T-cell (primary cell): ENCODE results near the gene ARL6IP4. TPM values are rescaled to one million over a fixed set of nuclear protein-coding genes. Genes with fewer than 3 reads are reported as not detected.

Source experiments
- ATAC-seq, 4 experiments: fragments of 200-7000 bp in 3 of 4; fragments of 150-1000 bp in 1 of 4; cut with Tn5 transposase; replicated peaks in 1 of 4; 1 replicate in 3 of 4; 2 replicates in 1 of 4; pipeline ENCODE4 v1.10.0; 2021; ENCODE audit warnings: moderate library complexity in 3 of 4, mild to moderate bottlenecking in 2 of 4, moderate number of reproducible peaks in 1 of 4
- CTCF ChIA-PET, 2 donors: fragments of 300-600 bp; sonication (Branson Sonifier 250); formaldehyde crosslinking; loops; one replicate each; lab custom pipeline; 2022; ENCODE audit warnings: antibody characterized with exemption in 2 of 2; lab: Charles Lee
- POLR2A ChIA-PET, 2 donors: fragments of 300-600 bp; sonication (Branson Sonifier 250); formaldehyde crosslinking; loops; one replicate each; lab custom pipeline; 2022; ENCODE audit warnings: antibody characterized with exemption in 2 of 2; lab: Charles Lee
- DNase-seq, 35 experiments: peaks; one replicate each; pipeline versions ENCODE4 v3.0.0 to v3.0.0-alpha.2; 2013 to 2023
- H3K27ac ChIP-seq: one replicate; pipeline ENCODE4 v1.5.1; 2013; ENCODE audit warnings: low read length
- H3K27me3 ChIP-seq, 2 experiments: replicated peaks in 1 of 2; 1 replicate in 1 of 2; 2 replicates in 1 of 2; pipeline versions ENCODE4 v1.6.1 to v1.7.0; 2013; ENCODE audit warnings: low read length in 1 of 2, mixed read lengths in 1 of 2; ENCODE audit not compliant: control insufficient read depth in 2 of 2, insufficient read depth in 2 of 2; ENCODE audit errors: extremely low read depth in 1 of 2
- H3K36me3 ChIP-seq, 2 donors: 1 replicate in 1 of 2; 2 replicates in 1 of 2; pipeline versions ENCODE4 v1.6.1 to v1.7.0; 2013; ENCODE audit warnings: low read length in 1 of 2; ENCODE audit not compliant: control insufficient read depth in 2 of 2, insufficient read depth in 1 of 2; ENCODE audit errors: extremely low read depth in 1 of 2
- H3K4me1 ChIP-seq, 2 experiments: 1 replicate in 1 of 2; 2 replicates in 1 of 2; pipeline versions ENCODE4 v1.6.1 to v1.7.0; 2013; ENCODE audit warnings: low read length in 2 of 2, mixed read lengths in 1 of 2; ENCODE audit not compliant: insufficient read depth in 2 of 2, control insufficient read depth in 1 of 2; ENCODE audit errors: extremely low read depth in 1 of 2
- H3K4me3 ChIP-seq, 2 donors: 1 replicate in 1 of 2; 2 replicates in 1 of 2; pipeline versions ENCODE4 v1.5.1 to v1.7.0; 2013; ENCODE audit warnings: mild to moderate bottlenecking in 2 of 2, low read length in 1 of 2, moderate library complexity in 1 of 2; ENCODE audit not compliant: control insufficient read depth in 1 of 2; ENCODE audit errors: extremely low read depth in 1 of 2
- H3K9me3 ChIP-seq: 2 replicates; pipeline ENCODE4 v1.7.0; 2013
- H3K27ac Mint-ChIP-seq, 2 donors: one replicate each; pipeline ENCODE4 v1.8.0; 2020 to 2021; ENCODE audit warnings: mild to moderate bottlenecking in 2 of 2, mixed read lengths in 2 of 2
- H3K27me3 Mint-ChIP-seq, 2 donors: one replicate each; pipeline ENCODE4 v1.8.0; 2021 to 2022; ENCODE audit warnings: mixed read lengths in 2 of 2
- H3K36me3 Mint-ChIP-seq: one replicate; pipeline ENCODE4 v1.8.0; 2021; ENCODE audit warnings: mixed read lengths
- H3K4me1 Mint-ChIP-seq, 3 donors: one replicate each; pipeline ENCODE4 v1.8.0; 2020 to 2022; ENCODE audit warnings: mixed read lengths in 3 of 3, mild to moderate bottlenecking in 1 of 3
- H3K4me3 Mint-ChIP-seq, 3 donors: one replicate each; pipeline ENCODE4 v1.8.0; 2020 to 2022; ENCODE audit warnings: mild to moderate bottlenecking in 3 of 3, mixed read lengths in 3 of 3, moderate library complexity in 3 of 3
- H3K9me3 Mint-ChIP-seq, 3 donors: one replicate each; pipeline ENCODE4 v1.8.0; 2020 to 2022; ENCODE audit warnings: mixed read lengths in 3 of 3
- WGBS: methylation state at CpG from one replicate; pipeline ENCODE4 v1.1.5; 2013; ENCODE audit warnings: missing lambda C conversion rate; ENCODE audit not compliant: insufficient coverage; 5-methylcytosine and 5-hydroxymethylcytosine counted together
- total RNA-seq, 35 experiments: library from RNA in 6 of 35; stranded (reverse) in 6 of 35; fragments of 120-200 nt in 1 of 35; gene quantifications; one replicate each; pipeline versions ENCODE4 v1.2.1 to v1.2.4 and lab custom pipeline; 2013 to 2026

Gene ARL6IP4
- total RNA-seq, 5 donors from 2014 or later (not counting 1 experiment from before 2014, with no cell fraction given) = 134 to 231 (median 204) TPM

GRCh38 chr12:122975790-122976647 lies 4.5 kb upstream of the ARL6IP4 start:
- peak overlapping the region; percentile 99 to 100 for H3K27ac Mint-ChIP-seq
- DNase-seq (no peak), ATAC-seq (no peak)
- H3K4me1 Mint-ChIP-seq = peaks cover 27 to 49% (median 38%) of the 10 kb centered on the region in 3 donors
- H3K4me3 Mint-ChIP-seq = peak overlapping the region; percentile 97
- H3K9me3 Mint-ChIP-seq = no peaks in the 10 kb centered on the region
- Histone ChIP-seq H3K4me1 (peaks cover 15 to 57% of the 10 kb centered on the region in 2 experiments), H3K4me3 (peak overlapping the region; percentile 92 to 94), H3K27me3 (no peaks in the 10 kb centered on the region), H3K9me3 (no peaks in the 10 kb centered on the region), H3K27ac (peak overlapping the region; percentile 99), H3K36me3 (peaks cover 5 to 12% of the 10 kb centered on the region in 2 donors)
- WGBS = 49% methylated on average over 3 of the region's 8 CpGs
- H3K36me3 Mint-ChIP-seq = no peaks in the 10 kb centered on the region
- ChIA-PET CTCF (interaction anchor here in 1 of 2 donors (0.8 to 1.2 kb wide), 3 partner anchors 10 to 96 kb away, joined by 3 to 5 read pairs (median 3); partner anchors contain the start of gene ABCB9), POLR2A (interaction anchor here in 1 of 2 donors (0.5 to 0.8 kb wide), 3 partner anchors 8 to 709 kb away, joined by 3 to 4 read pairs (median 3); partner anchors contain the start of gene TMED2)
- H3K27me3 Mint-ChIP-seq = no peaks in the 10 kb centered on the region

- H3K4me1 ChIP-seq = peaks cover 15 to 63% of the 10 kb centered on the region in 2 experiments
- Mint-ChIP-seq H3K27me3 (no peaks in the 10 kb centered on the region), H3K4me1 (peaks cover 32 to 53% (median 41%) of the 10 kb centered on the region in 3 donors), H3K4me3 (peak overlapping the region; percentile 97), H3K36me3 (no peaks in the 10 kb centered on the region), H3K27ac (no peak overlapping the region), H3K9me3 (no peaks in the 10 kb centered on the region)
- H3K4me3 ChIP-seq = no peak overlapping the region
- ChIA-PET POLR2A (no interaction called here), CTCF (no interaction called here)
- no peak for ATAC-seq
- H3K9me3 ChIP-seq = no peaks in the 10 kb centered on the region
- no peaks in the 10 kb centered on the region for H3K27me3 ChIP-seq
- H3K27ac ChIP-seq = no peak overlapping the region
- no peak for DNase-seq
- WGBS = 96% methylated on average over 14 of the region's 15 CpGs
- peaks cover 5 to 12% of the 10 kb centered on the region in 2 donors for H3K36me3 ChIP-seq
Observed at GRCh38 chr12:122976648-122976975, 3.9 kb upstream of the ARL6IP4 start.

- no peak for DNase-seq
- peaks cover 5 to 16% of the 10 kb centered on the region in 2 donors for H3K36me3 ChIP-seq
- ChIA-PET POLR2A (no interaction called here), CTCF (no interaction called here)
- Mint-ChIP-seq H3K4me3 (peak overlapping the region; percentile 28 to 97 (median 97)), H3K9me3 (no peaks in the 10 kb centered on the region), H3K36me3 (no peaks in the 10 kb centered on the region), H3K27me3 (no peaks in the 10 kb centered on the region), H3K4me1 (peaks cover 36 to 58% (median 47%) of the 10 kb centered on the region in 3 donors), H3K27ac (peak overlapping the region in 1 of 2 donors; percentile 71)
- H3K27ac ChIP-seq = no peak overlapping the region
- no peaks in the 10 kb centered on the region for H3K9me3 ChIP-seq
- no peak overlapping the region for H3K4me3 ChIP-seq
- H3K4me1 ChIP-seq = peaks cover 16 to 68% of the 10 kb centered on the region in 2 experiments
- ATAC-seq = no peak
- WGBS = 98% methylated on average over 4 of the region's 6 CpGs
- H3K27me3 ChIP-seq = no peaks in the 10 kb centered on the region
Observed at GRCh38 chr12:122977153-122977552, 3.3 kb upstream of the ARL6IP4 start.

GRCh38 chr12:122977655-122978392 lies 2.7 kb upstream of the ARL6IP4 start:
- H3K4me3 Mint-ChIP-seq = peak overlapping the region; percentile 49 to 97 (median 97)
- ChIA-PET POLR2A (no interaction called here), CTCF (no interaction called here)
- peak overlapping the region; percentile 39 to 49 for H3K27ac Mint-ChIP-seq
- Histone ChIP-seq H3K4me3 (no peak overlapping the region), H3K36me3 (peaks cover 5 to 23% of the 10 kb centered on the region in 2 donors), H3K4me1 (peaks cover 21 to 75% of the 10 kb centered on the region in 2 experiments), H3K9me3 (no peaks in the 10 kb centered on the region), H3K27me3 (no peaks in the 10 kb centered on the region), H3K27ac (no peak overlapping the region)
- WGBS = 98% methylated on average over 5 of the region's 9 CpGs
- H3K27me3 Mint-ChIP-seq = no peaks in the 10 kb centered on the region
- DNase-seq (no peak), ATAC-seq (no peak)
- H3K4me1 Mint-ChIP-seq = peaks cover 37 to 64% (median 53%) of the 10 kb centered on the region in 3 donors
- no peaks in the 10 kb centered on the region for H3K9me3 Mint-ChIP-seq
- H3K36me3 Mint-ChIP-seq = no peaks in the 10 kb centered on the region

- ChIA-PET POLR2A (interaction anchor here in 1 of 2 donors (0.6 kb wide), 1 partner anchor 172 kb away, joined by 8 read pairs; the partner anchor contains the start of gene PITPNM2), CTCF (no interaction called here)
- H3K27me3 Mint-ChIP-seq = no peaks in the 10 kb centered on the region
- no peaks in the 10 kb centered on the region for H3K9me3 Mint-ChIP-seq
- H3K36me3 ChIP-seq = peaks cover 5 to 26% of the 10 kb centered on the region in 2 donors
- H3K27me3 ChIP-seq = no peaks in the 10 kb centered on the region
- H3K4me1 Mint-ChIP-seq = peaks cover 43 to 70% (median 60%) of the 10 kb centered on the region in 3 donors
- H3K9me3 ChIP-seq = no peaks in the 10 kb centered on the region
- peaks cover 25 to 82% of the 10 kb centered on the region in 2 experiments for H3K4me1 ChIP-seq
- H3K27ac Mint-ChIP-seq = no peak overlapping the region
- peak overlapping the region; percentile 42 to 58 (median 49) for H3K4me3 Mint-ChIP-seq
- no peaks in the 10 kb centered on the region for H3K36me3 Mint-ChIP-seq
- H3K27ac ChIP-seq = no peak overlapping the region
- 96% methylated on average over 16 of the region's 21 CpGs for WGBS
- DNase-seq (no peak), ATAC-seq (no peak)
- H3K4me3 ChIP-seq = no peak overlapping the region
Observed at GRCh38 chr12:122978507-122978955, 1.9 kb upstream of the ARL6IP4 start.
